SK-N-SH (cell line): ENCODE results near the gene STX3.
A peak's percentile ranks its signal among the peaks of the same experiment; 100 is the strongest.

ENCODE experiments used
- CTCF ChIP-seq: fragments of 200-600 bp; sonication (generic); IDR thresholded peaks from 2 replicates; pipeline ENCODE4 v1.6.1; 2017; ENCODE audit warnings: antibody characterized with exemption, mild to moderate bottlenecking, moderate library complexity
- GABPA ChIP-seq: IDR thresholded peaks from 2 replicates; pipeline ENCODE4 v1.4.0; 2012; ENCODE audit warnings: low read depth, mild to moderate bottlenecking
- JUND ChIP-seq: IDR thresholded peaks from 2 replicates; pipeline ENCODE4 v1.4.0; 2012
- MXI1 ChIP-seq: IDR thresholded peaks from 2 replicates; pipeline ENCODE4 v1.6.1; 2012; ENCODE audit warnings: mild to moderate bottlenecking, low read depth, low read length, improper control_type of control experiment
- NFIC ChIP-seq: IDR thresholded peaks from 2 replicates; pipeline ENCODE4 v1.4.0; 2012; ENCODE audit warnings: borderline replicate concordance
- NRF1 ChIP-seq: IDR thresholded peaks from 2 replicates; pipeline ENCODE4 v1.6.1; 2012; ENCODE audit warnings: low read depth, mild to moderate bottlenecking, low read length
- SIN3A ChIP-seq: IDR thresholded peaks from 2 replicates; pipeline ENCODE4 v1.6.1; 2012; ENCODE audit warnings: low read depth, mild to moderate bottlenecking, low read length, moderate library complexity, borderline replicate concordance
- SMC3 ChIP-seq: IDR thresholded peaks from 2 replicates; pipeline ENCODE4 v1.6.1; 2012; ENCODE audit warnings: low read depth, low read length, improper control_type of control experiment
- TAF1 ChIP-seq: IDR thresholded peaks from 2 replicates; pipeline ENCODE4 v1.6.1; 2012; ENCODE audit warnings: low read depth, mild to moderate bottlenecking, low read length, moderate library complexity, borderline replicate concordance
- YY1 ChIP-seq: IDR thresholded peaks from 2 replicates; pipeline ENCODE4 v1.4.0; 2012; ENCODE audit warnings: low read depth, mild to moderate bottlenecking

GRCh38 chr11:59810189-59810910, 55.2 kb downstream of the STX3 start, which contains the start of gene MRPL16:
- TF ChIP-seq NFIC = no peak; the same call in 1 of the 2 replicates
- peak; percentile 28; the same call in 1 of the 2 replicates for TF ChIP-seq MXI1
- TF ChIP-seq CTCF = 0 out of 2 replicates have a peak, but pooled peaks have one; percentile 9
- TF ChIP-seq TAF1 = peak; percentile 96
- TF ChIP-seq SIN3A = peak; percentile 89; the same call in 1 of the 2 replicates
- no peak for TF ChIP-seq SMC3
- TF ChIP-seq NRF1 = no peak
- TF ChIP-seq JUND = peak; percentile 26; the same call in 1 of the 2 replicates
- TF ChIP-seq GABPA = peak; percentile 99
- no peak for TF ChIP-seq YY1
